GM21423 (cell line): Measurements from ENCODE around the gene ARID3C.

ENCODE experiments used
- ATAC-seq: cut with Tn5 transposase; IDR thresholded peaks from one replicate; pipeline ENCODE4 v1.9.1; 2021; ENCODE audit warnings: mild to moderate bottlenecking, moderate library complexity; ENCODE audit not compliant: unreplicated experiment

The ARID3C gene

GRCh38 chr9:34599546-34599945 lies 29.3 kb downstream of the ARID3C start:
- ATAC-seq, result no peak

DNA sequence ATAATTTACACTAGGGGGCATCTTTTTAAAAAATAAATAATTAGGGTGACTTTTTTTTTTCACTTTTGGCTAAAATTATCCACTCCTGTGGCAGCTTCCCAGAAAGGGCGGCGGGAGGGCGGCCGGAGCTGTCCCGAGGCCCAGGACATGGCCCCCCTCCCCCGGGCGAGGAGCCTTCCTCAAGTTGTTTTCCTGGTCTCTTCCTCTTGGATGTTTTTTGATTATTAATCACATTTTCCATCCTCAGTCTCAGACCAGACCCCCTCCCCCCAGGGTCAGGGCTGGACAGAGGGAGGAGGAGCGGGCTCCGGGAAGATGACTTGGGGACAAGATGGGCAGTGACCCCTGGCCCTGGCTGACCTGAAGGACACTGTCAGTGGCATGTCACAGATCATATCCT lies 34.7 kb downstream of the ARID3C start:
- no peak for ATAC-seq

DNA sequence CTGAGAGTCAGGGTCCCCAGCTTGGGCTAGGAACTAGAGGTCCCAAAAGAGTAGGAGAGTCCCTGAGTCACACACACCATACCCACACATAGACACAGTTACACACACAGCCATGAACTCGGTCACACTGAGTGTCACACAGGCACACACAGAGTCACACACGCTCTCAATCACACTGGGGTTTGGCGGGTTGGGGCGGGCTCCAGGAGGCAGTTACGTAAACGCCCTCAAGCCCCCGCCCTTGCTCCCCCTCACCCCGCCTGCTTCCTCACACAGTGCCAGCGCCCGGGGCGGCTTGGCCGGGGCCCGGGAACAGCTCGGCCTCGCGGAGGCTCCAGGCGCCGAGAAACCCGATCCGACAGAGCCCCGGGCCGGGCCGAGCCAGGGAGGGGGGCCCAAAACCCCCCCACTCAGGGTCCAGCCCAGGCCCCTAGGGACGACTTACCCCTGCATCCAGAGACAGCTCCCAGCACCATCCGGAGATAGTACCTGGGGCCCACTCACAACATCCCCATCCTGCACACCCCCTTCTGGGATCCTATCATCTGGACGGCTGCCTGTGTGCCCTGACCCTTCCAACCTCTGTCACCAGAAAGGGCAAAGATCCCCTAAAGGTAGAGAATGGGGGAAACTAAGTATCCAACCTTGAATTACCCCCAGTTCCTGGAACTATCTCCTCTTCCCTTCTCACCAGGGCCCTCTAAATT lies 35.8 kb downstream of the ARID3C start:
- ATAC-seq, result no peak

DNA sequence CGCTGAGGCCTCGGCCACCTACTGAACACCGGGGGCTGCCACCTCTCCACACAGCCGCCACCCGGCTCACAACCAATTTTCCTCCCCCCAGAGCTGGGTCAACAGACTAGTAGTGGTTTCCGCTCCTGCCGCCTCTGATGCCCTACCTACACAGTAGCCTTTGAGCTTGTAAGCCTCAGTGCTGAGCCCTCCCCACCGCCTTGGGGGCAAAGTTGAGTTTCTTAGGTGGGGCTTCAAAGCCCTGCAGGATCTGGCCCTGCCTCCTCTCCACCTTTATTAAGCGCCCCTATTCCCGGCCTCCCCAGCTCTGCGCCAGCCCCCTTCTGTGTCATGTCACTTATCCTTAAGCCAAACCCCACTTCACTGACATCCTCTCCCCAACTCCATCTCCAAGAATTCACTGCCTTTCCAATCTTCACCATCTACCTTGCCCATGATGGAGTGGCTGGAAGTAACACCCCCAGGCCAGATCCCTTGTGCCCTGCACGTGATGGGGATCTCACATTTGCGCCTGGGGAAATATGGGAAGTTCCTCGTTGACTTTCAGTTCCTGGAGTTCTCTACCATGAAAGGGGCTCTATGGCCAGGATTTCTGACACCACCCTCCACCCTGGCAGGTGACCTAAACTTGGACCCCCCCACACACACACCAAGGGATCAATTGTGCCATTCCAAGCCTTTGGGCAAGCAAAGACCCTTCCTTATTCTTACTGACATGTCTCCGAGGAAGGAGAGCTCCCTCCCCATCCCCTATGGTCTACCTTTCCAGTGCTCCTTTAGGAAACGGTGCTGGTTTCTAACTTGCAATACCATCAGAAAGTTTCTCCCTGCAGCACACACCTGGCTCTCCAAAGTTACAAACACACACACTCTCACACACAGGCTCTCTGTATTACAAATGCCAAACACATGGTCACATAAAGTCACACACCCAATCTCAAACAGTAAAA lies 36.7 kb downstream of the ARID3C start:
- ATAC-seq, result no peak

DNA sequence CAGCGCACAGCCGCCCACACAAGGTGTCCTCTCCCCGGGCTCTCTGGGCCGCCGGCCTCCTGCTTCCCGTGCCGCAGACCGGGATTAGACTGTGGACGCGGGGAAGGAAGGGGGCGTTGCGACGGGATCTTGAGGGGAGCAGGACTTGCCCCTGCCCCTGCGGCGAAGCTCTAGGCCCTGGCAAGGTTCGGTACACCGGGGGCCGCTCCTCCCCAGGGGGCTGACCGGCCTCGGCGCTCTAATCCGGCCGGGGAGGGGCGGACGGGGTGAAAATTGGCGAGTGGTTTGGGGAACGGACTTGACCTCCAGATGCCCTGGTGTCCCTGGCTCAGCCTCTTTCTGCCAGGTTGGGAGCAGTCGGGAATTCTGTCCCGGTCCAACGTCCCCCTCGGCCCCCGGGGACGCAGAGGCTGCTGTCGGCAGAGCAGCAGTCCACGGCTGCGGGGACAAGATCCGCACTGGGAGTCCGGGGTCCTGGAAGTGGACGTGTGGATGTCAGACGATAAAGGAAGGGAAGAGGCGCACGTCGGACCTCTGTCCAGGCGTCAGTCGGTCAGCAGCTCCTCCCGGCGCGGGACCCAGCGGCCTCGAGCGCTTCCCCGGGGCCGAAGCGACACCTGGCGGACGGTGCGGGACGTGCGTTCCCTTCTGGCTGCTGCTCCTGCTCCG lies 37.5 kb downstream of the ARID3C start:
- ATAC-seq, result no peak

DNA sequence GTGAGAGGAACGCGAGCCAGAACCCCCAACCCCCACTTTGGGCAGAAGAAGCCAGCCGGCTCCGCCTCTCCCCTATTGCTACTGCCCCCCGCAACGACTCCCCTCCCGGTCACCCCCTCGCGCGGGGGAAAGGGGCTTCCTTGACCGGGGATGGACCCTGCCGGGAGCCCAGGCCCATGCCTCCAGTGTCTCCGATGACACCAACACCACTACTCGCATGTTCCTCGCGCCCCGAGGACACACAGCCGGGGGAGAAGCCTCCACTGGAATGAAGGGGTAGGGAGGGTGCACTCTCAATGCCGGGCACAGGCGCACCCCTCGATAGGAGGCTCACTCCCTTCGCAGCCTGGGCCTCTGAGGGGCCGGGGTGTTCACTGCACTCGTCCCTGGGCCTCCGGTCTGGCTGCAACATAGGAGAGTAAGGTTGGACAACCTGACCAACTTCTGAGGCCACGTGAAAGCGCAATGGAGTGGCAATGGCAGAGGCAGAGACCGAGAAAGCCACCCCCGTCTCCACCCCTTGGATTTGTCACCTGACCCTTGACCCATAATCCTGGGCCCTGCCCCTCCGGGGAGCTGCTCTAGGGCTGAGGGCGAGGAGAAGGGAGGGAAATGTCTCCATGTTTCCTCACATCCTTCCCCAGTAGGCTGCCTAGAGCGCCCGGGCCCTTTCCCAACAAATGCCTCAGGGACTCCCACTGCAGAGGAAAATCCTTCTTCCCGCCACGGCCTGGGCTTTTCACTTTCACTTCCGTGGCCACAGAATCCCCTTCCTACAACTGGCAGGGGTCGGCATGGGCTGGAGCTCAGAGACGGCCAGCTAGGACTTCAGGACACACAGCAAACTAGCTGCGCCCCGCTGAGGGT lies 38.3 kb downstream of the ARID3C start:
- no peak for ATAC-seq

DNA sequence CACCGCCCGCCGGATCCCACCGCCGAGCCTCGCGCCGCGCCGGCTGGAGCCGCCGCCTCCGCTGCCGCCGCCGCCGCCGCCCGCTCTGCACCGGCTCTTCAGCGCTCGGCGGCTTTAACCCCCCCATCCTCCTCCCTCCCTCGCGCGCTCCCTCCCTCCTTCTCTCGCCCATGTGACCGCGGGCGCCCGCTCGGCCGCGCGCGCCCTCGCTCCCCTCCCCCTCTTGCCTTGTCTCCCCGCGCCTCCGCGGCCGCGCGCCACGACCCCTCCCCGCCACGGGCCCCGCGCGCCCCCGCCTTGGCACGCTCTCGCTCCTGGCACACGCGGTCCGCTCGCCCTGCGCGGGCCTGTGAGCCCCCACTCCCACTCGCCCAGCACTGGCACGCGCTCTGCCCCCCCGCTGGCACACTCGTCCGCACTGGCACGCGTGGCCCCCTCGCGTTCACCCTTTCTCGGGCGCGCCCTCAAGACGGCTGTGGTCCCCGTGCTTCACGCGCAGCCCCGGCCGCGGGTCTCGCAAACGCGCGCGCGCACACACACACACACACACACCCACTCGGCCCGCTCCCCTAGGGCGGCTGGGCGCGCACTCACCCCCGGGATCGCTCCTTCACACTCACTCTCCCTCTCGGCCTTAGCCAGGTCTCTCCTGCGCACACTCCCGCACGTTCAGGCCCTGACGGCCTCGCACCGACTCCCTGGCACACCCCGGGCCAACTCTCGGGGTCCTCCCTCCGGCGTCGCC lies 39.1 kb downstream of the ARID3C start, which contains the start of gene CNTFR:
Gene CNTFR, minus strand, starts transcription at position 89 of the 745 bp plus-strand sequence. CDS start 20,743 bp downstream, outside the sequence.
- no peak for ATAC-seq

DNA sequence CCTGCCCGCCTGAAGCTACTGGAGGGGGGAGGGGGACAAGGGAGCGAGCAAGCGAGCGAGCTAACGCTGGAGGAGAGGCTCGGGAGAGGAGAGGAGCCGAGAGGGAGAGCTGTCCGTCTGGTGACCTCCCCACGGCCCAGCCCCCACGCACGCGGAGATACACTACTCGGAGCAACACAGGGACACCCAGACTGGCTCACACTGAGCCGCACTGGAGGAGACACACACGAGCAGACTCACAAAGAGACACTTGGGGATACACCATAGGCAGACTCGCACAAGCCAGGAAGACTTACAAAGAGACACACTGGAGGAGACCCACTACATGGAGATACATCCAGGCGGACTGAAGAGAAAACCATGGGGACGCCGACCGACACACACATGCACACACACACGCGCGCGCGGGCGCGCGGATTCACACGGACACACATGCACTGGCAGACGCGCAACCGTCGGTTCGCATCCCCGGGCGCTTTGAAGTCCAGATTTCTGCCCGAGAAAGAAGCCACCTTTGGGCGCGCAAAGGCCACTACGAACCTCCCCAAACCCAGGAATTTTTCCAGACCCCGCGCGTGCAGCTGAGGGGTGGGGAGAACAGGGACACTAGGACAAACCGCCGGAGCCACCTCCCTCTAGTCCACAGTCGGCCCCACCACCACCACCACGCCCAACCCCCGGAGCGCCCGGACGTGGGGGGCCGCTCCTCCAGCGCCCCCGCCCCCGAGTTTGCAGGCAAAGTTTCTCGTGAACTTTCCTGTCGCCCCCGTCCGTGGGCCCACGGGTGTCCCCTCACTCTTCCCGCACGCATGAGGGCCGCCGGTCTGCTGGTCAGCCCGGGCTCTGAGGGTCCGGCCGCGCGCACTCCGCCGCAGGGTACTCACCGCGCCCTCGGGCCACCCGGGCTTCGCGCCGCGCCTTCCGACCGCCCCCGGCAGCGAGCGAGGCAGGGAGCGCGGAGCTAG lies 39.9 kb downstream of the ARID3C start:
- no peak for ATAC-seq

DNA sequence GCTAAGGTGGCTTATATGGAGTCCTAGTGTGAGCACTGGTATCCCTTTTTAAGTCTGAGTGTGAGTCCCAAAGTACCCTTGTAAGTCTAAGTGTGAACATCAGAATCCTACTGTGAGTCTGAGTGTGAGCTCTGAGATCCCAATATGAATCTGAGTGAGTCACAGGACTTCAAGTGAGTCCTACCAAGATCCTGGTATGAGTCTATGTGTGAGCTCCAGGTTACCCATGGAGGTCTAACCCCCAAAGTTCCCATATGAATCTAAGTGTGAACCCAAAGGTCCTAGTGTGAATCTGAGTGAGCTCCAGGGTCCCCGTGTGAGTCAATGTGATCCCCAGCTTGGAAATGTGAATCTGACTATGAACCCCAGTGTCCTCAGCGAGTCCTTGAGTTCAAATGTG lies 41.6 kb downstream of the ARID3C start:
- ATAC-seq, result no peak

DNA sequence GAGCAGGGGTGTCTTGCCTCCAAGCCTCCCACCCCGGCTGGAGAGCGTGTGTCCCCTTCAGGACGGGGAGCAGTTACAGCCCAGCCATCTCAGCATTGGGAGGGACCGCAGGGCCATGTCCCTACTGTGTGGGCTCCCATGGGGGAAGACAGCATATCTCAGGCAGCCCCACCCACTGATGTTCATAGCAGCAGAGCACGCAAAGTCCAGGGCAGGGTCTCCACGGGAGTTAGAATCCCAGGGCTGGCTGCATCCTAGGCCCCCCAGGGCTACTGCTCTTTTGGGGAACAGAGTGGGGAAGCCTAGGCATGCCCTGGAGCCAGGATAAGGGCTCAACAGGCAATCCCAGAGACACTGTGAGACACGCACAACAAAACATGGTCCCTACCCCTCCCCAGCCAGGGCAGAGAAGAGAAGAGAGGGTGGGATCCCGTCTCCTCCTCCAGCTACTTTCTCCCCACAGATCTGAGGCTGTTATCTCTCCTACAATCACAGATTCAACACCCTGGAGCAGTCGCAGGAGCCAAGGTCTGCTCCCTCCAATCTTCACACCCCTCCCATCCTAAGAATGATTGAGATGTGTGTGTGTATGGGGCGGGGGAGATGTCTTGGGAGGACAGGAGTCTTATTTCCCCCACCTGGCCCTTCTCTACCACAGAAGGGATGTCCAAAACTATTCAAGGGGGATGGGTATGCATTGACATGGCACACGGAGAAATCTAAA lies 42.8 kb downstream of the ARID3C start:
- no peak for ATAC-seq

DNA sequence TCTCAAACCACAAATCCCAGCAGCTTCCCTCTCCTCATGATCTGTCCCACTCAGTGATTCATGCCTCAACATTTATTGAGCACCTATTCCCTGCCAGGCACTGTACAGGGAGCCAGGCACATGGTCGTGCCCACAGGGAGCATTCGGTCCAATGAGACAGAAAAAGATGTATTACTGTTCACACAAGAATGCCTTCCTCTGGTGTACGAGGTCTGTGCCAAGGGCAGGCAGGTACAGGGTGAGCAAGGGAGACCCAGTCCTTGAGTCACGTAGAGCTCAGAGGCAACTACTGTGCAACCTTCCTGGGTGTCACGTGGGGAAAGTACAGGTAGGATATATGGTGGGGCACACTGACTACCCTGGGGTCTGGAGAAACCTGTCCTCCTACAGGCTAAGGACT lies 43.9 kb downstream of the ARID3C start:
- ATAC-seq, result no peak

DNA sequence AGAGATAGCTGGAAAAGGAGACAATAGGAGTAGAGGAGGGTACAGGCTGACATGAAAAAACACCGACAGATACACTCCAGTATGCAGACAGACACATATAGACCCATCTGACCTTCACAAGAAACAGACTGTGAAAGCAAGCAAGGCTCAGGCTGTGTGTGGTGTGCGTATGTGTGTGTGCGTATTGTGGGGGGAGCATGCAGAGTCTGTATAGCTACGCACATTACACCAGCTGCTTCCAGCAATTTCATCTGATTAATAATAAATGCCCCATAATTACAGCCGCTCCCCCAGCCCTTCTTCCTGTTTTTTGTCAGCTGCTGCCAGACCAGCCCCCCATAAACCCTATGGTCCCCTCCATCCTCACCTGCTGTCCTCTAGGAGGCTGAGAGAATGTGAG lies 46.1 kb downstream of the ARID3C start:
- no peak for ATAC-seq

- ATAC-seq, result no peak
These were observed 47.5 kb downstream of the ARID3C start for GRCh38 chr9:34581318-34581717.

GRCh38 chr9:34580358-34580757 lies 48.5 kb downstream of the ARID3C start:
- no peak for ATAC-seq

GRCh38 chr9:34579808-34580163 lies 49.1 kb downstream of the ARID3C start:
- no peak for ATAC-seq

GRCh38 chr9:34579104-34579807 lies 49.6 kb downstream of the ARID3C start:
- ATAC-seq, result no peak
